GM21825 (cell line): ENCODE results near the gene C8G.

Experiments
- ATAC-seq: cut with Tn5 transposase; IDR thresholded peaks from one replicate; pipeline ENCODE4 v1.9.1; 2021; ENCODE audit warnings: mild to moderate bottlenecking, moderate library complexity; ENCODE audit not compliant: unreplicated experiment

The C8G gene

GRCh38 chr9:136964833-136965422, 19.9 kb downstream of the C8G start:
- no peak for ATAC-seq

- ATAC-seq: no peak
Measured at GRCh38 chr9:136965771-136966484, 20.9 kb downstream of the C8G start.

GRCh38 chr9:136968333-136969127, 23.5 kb downstream of the C8G start:
- ATAC-seq: no peak

GRCh38 chr9:136969150-136969549, 24.1 kb downstream of the C8G start:
- no peak for ATAC-seq

DNA sequence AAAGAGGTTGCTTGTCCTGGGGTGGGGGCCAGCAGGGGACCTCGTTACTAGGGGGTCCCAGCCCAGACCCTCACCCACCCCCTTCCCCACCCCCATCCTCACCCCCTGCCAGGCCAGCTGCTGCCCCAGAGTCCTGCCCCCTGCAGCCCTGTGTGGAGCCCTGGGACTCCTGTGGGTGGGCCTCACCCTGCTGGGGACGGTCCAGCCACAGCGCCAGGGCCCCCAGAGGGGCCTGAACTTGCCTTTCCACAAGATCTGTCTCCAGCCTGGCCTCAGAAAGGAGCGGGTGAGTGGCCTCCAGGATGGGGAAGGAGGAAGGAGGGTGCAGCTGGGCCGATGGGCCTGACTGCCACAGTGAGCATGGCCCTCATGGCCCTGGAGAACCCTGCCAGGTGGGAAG, 24.7 kb downstream of the C8G start:
- ATAC-seq: no peak

- no peak for ATAC-seq
Measured at GRCh38 chr9:136970361-136970760, 25.3 kb downstream of the C8G start.

DNA sequence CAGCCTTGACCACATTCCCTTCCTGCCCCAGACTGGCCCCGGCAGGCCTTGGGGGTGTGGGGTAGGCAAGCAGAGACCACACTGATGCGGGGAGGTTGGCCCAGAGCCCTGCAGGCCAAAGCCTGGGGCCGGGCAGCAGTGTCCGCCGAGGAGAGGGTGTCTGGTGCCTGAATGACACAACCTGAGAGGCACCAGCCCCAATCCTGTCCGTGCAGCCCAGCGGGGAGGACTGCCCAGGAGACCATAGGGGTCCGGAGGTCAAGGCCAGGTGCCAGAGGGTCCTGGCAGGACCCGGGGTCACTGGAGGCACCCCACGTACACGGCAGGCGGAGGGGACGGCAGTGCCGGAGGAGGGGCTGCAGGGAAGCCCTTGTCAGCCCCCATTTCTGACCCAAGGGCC, 26.7 kb downstream of the C8G start:
- no peak for ATAC-seq

DNA sequence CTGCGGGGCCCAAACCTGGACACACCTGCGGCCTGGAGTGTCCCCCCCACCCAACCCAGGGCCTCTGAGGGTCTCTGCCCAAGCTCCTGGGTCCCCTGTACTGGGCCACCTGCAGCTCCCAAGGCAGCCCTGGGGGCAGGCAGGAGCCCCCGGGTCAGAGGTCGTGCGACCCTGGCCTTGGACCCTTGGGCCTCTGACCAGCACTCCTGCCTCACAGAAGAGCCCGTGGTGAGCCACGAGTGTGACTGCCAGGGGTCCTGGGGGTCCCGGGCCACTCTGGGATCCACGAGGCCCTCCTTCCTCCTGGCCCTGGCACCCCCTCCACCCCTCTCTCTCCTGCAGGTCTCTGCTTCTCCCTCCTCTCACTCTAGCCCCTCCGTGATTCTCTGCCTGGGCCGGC, 27.3 kb downstream of the C8G start:
- no peak for ATAC-seq

- no peak for ATAC-seq
Measured at GRCh38 chr9:136972743-136973142, 27.7 kb downstream of the C8G start.

DNA sequence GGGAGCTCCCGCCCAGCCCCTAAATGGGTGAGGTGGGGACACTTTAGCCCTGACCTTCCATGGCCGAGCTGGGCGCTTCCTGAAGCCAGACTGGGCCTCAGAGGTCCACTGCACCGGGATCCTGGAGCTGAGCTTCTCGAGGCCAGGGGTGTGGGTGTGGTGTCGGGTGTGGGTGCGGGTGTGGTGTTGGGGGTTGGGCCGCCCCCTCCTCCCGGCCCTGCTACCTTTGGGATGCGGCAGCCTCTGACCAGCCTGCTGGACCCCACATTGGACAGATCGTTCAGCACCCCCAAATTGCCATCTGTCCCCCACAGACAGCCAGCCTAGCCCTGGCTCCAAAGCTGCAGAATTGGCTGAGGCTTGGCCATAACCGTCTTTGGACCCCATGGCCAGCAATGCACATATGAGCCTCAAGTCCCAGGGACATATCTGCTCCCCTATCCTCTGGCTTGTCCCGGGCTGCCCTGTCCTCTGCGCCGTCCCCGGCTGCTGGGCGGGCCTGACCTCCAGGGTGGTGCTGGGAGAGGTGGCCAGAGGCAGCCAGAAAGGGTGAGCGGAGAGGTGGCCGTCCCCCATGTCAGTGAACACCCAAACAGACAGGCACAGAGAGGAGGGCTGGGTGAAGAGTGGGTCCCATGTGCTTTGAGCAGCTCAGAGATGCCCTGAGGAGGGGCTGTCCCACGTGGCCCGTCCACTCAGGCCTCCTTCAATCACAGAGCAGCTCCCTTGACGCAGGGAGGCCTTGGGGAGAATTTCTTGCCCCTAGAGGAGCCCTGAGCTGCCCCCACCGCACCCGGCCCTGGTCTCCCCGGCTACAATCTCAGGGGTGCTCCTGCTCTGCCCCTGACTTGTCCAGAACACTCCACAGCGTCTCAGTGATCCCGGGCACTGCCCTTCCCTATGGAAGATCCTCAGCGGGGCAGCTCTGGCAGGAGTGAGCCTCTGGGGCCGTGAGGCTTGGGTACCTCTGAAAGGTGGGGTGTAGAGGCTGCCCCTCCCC, 28.9 kb downstream of the C8G start:
- no peak for ATAC-seq

DNA sequence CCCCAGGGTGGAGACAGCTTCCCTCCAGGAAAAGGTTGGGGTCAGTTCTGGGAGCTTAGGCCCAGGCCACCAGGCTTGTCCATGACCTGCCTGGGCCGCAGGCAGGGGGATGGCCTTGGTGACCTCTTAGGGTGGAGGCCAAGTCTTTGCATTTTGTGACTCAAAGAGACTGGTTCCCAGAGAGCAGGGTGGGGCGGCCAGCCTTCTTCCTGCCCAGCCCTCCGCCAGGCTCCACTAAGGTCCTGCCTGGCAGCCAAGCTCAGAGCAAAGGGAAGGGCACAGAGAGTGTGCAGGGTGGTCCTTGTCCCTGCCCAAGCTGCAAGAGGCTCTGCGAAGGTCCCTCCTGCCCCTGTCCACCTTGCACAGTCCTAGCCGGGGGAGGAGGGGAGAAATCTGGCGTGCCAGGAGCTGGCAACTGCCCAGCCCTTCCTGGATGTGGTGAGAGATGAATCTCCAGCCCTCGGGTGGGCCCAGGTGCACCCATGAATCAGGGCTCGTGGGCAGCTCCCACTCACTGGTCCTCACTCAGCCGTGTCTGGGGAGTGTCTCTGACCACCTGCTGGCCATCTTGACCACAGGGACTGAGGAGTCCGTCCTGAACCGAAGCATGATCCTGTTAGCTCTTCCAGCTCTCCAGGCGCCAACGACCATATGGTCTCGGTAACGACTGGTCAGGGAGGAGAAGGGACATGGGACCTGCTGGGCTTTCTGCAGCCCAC, 29.9 kb downstream of the C8G start:
- no peak for ATAC-seq

DNA sequence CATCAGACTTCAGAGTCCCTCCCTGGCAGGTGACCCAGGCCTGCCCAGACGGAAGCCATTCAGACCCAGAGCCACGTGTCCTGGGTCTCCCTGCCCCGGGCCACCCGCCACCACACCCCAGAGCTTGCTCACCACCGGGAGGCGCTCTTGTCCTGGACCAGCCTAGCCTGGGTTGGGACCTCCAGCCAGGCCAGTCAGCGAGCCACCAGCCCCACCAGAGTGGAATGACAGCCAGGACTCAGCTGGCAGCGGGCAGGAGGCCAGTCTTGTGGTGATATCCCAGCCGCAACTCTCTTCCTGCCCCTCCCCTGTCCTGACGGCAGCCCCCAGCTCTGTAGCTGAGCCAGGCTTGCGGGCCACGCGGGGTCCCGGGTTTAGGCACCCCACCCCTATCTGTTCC, 30.6 kb downstream of the C8G start:
- no peak for ATAC-seq

DNA sequence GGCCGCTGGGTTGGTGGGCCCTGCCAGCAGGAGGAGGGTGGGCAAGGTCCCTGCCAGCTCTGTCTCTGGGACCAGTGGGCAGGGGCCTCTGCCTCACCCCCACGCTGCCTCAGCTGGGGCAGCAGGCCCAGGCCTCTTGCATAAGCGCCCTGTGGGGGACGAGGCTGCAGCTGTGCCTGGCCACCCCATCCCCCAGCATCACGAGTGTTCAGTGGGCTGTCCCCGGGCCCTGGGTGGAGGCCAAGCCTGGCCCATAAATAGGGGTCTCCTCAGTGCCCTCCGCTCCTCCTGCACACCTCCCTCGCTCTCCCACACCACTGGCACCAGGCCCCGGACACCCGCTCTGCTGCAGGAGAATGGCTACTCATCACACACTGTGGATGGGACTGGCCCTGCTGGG, 32.2 kb downstream of the C8G start, which contains the start of gene PTGDS:
PTGDS (plus strand) TSS at position 282 of the 400 bp plus-strand sequence; CDS start at position 357, 75 bp downstream.
- ATAC-seq: no peak

GRCh38 chr9:136977649-136978072, 32.6 kb downstream of the C8G start:
- ATAC-seq: no peak

DNA sequence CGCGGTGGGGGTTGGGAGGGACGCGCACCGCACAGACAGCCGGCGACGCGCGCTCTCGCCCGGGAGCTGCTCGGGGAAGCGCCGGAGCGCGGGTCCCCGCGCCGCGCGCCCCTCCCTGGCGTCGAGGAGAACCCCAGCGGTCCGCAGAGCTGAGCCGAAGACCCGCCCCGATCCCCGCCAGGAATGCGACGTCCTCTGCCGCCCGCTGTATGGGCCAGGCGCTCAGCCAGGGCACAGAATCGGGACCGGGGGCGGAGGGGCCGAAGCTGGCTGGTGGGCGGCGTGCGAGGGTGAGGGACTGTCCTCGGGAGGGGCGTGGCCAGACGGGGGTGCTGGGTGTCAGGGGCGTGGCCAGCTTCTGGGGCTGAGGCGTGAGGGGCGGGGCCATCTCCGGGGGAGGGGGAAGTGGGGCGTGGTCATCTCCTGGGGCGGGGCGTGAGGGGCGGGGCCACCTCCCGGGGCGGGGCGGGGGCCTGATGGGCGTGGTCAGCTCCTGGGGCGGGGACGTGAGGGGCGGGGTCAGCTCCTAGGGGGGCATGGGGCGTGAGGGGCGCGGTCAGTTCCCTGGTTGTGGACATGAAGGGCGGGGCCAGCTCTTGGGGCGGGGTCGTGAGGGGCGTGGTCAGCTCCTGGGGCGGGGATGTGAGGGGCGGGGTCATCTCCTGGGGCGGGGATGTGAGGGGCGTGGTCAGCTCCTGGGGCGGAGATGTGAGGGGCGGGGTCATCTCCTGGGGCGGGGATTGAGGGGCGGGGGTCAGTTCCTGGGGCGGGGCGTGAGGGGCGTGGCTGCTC, 33.2 kb downstream of the C8G start:
- ATAC-seq: no peak

- ATAC-seq: no peak
Measured at GRCh38 chr9:136978865-136979544, 34.0 kb downstream of the C8G start.

DNA sequence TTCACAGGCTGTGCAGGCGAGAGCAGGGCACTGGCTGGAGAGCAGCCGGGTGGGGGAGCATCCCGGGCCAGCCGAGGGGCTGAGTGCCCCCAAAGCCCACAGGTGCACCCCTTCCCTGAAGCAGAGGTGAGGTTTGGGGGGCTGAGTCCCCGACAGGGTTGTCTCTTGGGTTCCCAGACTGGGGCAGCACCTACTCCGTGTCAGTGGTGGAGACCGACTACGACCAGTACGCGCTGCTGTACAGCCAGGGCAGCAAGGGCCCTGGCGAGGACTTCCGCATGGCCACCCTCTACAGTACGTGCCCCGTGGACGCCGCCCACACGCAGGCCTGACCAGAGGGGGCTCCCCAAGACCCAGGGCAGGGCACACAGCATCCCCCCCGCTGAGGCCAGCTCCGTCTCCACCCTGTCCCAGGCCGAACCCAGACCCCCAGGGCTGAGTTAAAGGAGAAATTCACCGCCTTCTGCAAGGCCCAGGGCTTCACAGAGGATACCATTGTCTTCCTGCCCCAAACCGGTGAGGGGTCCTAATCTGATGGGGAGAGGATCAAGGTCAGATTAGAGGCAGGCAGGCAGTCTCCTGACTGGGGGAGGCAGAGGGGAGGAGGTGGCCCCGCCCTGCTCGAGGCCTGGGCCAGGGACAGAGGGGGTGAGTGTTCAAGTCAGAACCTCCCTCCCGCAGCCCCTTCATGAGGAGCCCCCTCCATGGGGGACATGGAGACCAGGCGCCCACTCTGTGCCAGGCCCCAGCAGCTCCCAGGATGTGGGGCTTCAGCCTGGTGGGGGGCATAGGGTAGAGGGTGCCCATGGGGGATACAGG, 34.9 kb downstream of the C8G start:
- ATAC-seq: no peak
